ENCODE data around the gene ZNF831.

ZNF831 gene

GRCh38 chr20:59269411-59270025 lies 105.9 kb downstream of the ZNF831 start:
- DNase-seq (ENCODE audit: low read depth): no peak
- no peak for TF ChIP-seq CTCF (conservative IDR thresholded peaks at IDR 0.05; ENCODE audit: low read depth, low read length)
- H3K4me3 ChIP-seq (ENCODE audit: low read depth, low read length): no peak overlapping the region

- no peak for DNase-seq (ENCODE audit: low read depth)
- no peak for TF ChIP-seq CTCF (conservative IDR thresholded peaks at IDR 0.05; ENCODE audit: low read depth, low read length)
These were observed 106.8 kb downstream of the ZNF831 start for GRCh38 chr20:59270380-59270779.

GRCh38 chr20:59273739-59274357 lies 110.2 kb downstream of the ZNF831 start:
- DNase-seq (ENCODE audit: low read depth): no peak

More at GRCh38 chr20:59270380-59270779, 106.8 kb downstream of the ZNF831 start:
- no peak overlapping the region for H3K4me3 ChIP-seq (ENCODE audit: low read depth, low read length)

GRCh38 chr20:59276938-59277337 lies 113.3 kb downstream of the ZNF831 start:
- no peak for DNase-seq (ENCODE audit: low read depth)
- no peak overlapping the region for H3K4me3 ChIP-seq (ENCODE audit: low read depth, low read length)
- no peak for TF ChIP-seq CTCF (conservative IDR thresholded peaks at IDR 0.05; ENCODE audit: low read depth, low read length)

More at GRCh38 chr20:59273739-59274357, 110.2 kb downstream of the ZNF831 start:
- no peak for TF ChIP-seq CTCF (conservative IDR thresholded peaks at IDR 0.05; ENCODE audit: low read depth, low read length)
- H3K4me3 ChIP-seq (ENCODE audit: low read depth, low read length): no peak overlapping the region

- no peak overlapping the region for H3K4me3 ChIP-seq (ENCODE audit: low read depth, low read length)
- no peak for TF ChIP-seq CTCF (conservative IDR thresholded peaks at IDR 0.05; ENCODE audit: low read depth, low read length)
- no peak for DNase-seq (ENCODE audit: low read depth)
These were observed 120.8 kb downstream of the ZNF831 start for GRCh38 chr20:59284470-59284869.

- no peak overlapping the region for H3K4me3 ChIP-seq (ENCODE audit: low read depth, low read length)
- no peak for DNase-seq (ENCODE audit: low read depth)
- TF ChIP-seq CTCF (conservative IDR thresholded peaks at IDR 0.05; ENCODE audit: low read depth, low read length): no peak
These were observed 126.4 kb downstream of the ZNF831 start for GRCh38 chr20:59289994-59290393.
